Measurements from ENCODE around the gene THBS2.

- TF ChIP-seq GATA2 (IDR thresholded peaks at IDR 0.05; ENCODE audit: low read depth, low read length) (no peak), GATA3 (IDR thresholded peaks at IDR 0.05; ENCODE audit: low read depth, low read length) (no peak)
Observed at GRCh38 chr6:169291646-169292337, 38.1 kb upstream of the THBS2 start.

Data from SH-SY5Y (cell line).